OCI-LY3 (cell line): ENCODE results near the gene SYT3.
"Not testable (repeated sequence)": the region's sequence is repeated elsewhere in the genome, so short reads cannot be mapped to it uniquely, and the experiment has no call there.

Experiments used
- H2AFZ ChIP-seq: fragments of 200-600, 300-600 bp; shearing (Covaris generic); 2 replicates; pipeline ENCODE4 v1.6.0; 2014; ENCODE audit warnings: antibody characterized with exemption, low read depth, low read length
- H3K27ac ChIP-seq: fragments of 200-600, 300-600 bp; sonication (generic); 2 replicates; pipeline ENCODE4 v1.5.1; 2014; ENCODE audit warnings: mild to moderate bottlenecking, low read length, moderate library complexity, mixed read lengths
- H3K27me3 ChIP-seq: fragments of 200-600, 300-600 bp; sonication (generic); 2 replicates; pipeline ENCODE4 v1.6.1; 2014; ENCODE audit warnings: low read depth, low read length, mixed read lengths
- H3K36me3 ChIP-seq: fragments of 200-600, 300-600 bp; sonication (generic); replicated peaks from 2 replicates; pipeline ENCODE3; 2014; ENCODE audit warnings: low read depth, low read length, mixed read lengths
- H3K4me1 ChIP-seq: fragments of 300-600, 200-600 bp; sonication (generic); 2 replicates; pipeline ENCODE4 v1.6.1; 2014; ENCODE audit warnings: low read length, mixed read lengths
- H3K4me2 ChIP-seq: fragments of 200-600, 300-600 bp; sonication (generic); 2 replicates; pipeline ENCODE4 v1.6.1; 2014; ENCODE audit warnings: low read length, mixed read lengths
- H3K4me3 ChIP-seq: fragments of 300-600, 200-600 bp; sonication (generic); 2 replicates; pipeline ENCODE4 v1.5.1; 2014; ENCODE audit warnings: antibody characterized with exemption, mild to moderate bottlenecking, low read length, moderate library complexity
- H3K79me2 ChIP-seq: fragments of 300-600, 200-600 bp; shearing (Covaris generic); 2 replicates; pipeline ENCODE4 v1.6.1; 2014; ENCODE audit warnings: mild to moderate bottlenecking, low read length, mixed read lengths
- H3K9ac ChIP-seq: fragments of 300-600, 200-600 bp; shearing (Covaris generic); 2 replicates; pipeline ENCODE4 v1.6.0; 2014; ENCODE audit warnings: mild to moderate bottlenecking, low read length, moderate library complexity
- H3K9me3 ChIP-seq: fragments of 200-600, 300-600 bp; shearing (Covaris generic); 2 replicates; pipeline ENCODE4 v1.6.1; 2014; ENCODE audit warnings: low read length, mixed read lengths; ENCODE audit not compliant: insufficient read depth
- H4K20me1 ChIP-seq: fragments of 200-600, 300-600 bp; sonication (generic); 2 replicates; pipeline ENCODE4 v1.6.1; 2016; ENCODE audit warnings: low read length, mixed read lengths; ENCODE audit not compliant: insufficient read depth
- EZH2phosphoT487 ChIP-seq: fragments of 200-600 bp; shearing (Covaris generic); IDR thresholded peaks from 2 replicates; pipeline ENCODE4 v1.6.1; 2018; ENCODE audit warnings: antibody characterized with exemption, mixed run types, low read depth
- TF ChIP-seq, protein P1 (sequence below): fragments of 200-600, 300-600 bp; sonication (generic); IDR thresholded peaks from 2 replicates; pipeline ENCODE4 v1.5.1; 2014; ENCODE audit warnings: antibody characterized with exemption, low read length, low read depth

Gene SYT3

DNA sequence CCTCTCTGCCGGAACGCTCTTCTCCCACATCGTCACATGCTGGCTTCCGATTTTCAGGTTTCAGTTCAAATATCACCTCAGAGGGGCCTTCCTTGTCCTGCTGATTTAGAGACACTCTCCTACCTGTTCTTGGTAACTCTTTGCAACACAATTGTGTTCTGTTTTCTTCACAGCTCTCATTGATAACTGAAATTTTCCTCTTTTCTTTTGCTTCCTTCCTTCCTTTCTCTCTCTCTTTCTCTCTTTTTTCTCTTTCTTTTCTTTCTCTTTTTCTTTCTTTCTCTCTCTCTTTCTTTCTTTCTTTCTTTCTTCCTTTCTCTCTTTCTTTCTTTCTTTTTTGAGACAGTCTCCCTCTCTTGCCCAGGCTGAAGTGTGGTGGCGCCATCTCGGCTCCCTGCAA, 59.4 kb downstream of the SYT3 start:
- Histone ChIP-seq H3K4me3 (no peak overlapping the region), H3K4me1 (no peaks in the 10 kb centered on the region), H3K4me2 (no peak overlapping the region), H3K27ac (no peak overlapping the region), H3K9ac (no peak overlapping the region), H3K27me3 (0 out of 2 replicates have a peak, but pooled peaks cover 2% of the 10 kb centered on the region), H3K79me2 (no peaks in the 10 kb centered on the region), H3K9me3 (no peaks in the 10 kb centered on the region; the same call in 1 of the 2 replicates), H4K20me1 (no peaks in the 10 kb centered on the region), H3K36me3 (no peaks in the 10 kb centered on the region), H2AFZ (no peak overlapping the region)
- TF ChIP-seq, protein P1, sequence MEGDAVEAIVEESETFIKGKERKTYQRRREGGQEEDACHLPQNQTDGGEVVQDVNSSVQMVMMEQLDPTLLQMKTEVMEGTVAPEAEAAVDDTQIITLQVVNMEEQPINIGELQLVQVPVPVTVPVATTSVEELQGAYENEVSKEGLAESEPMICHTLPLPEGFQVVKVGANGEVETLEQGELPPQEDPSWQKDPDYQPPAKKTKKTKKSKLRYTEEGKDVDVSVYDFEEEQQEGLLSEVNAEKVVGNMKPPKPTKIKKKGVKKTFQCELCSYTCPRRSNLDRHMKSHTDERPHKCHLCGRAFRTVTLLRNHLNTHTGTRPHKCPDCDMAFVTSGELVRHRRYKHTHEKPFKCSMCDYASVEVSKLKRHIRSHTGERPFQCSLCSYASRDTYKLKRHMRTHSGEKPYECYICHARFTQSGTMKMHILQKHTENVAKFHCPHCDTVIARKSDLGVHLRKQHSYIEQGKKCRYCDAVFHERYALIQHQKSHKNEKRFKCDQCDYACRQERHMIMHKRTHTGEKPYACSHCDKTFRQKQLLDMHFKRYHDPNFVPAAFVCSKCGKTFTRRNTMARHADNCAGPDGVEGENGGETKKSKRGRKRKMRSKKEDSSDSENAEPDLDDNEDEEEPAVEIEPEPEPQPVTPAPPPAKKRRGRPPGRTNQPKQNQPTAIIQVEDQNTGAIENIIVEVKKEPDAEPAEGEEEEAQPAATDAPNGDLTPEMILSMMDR = no peak
- no peak for TF ChIP-seq EZH2phosphoT487

DNA sequence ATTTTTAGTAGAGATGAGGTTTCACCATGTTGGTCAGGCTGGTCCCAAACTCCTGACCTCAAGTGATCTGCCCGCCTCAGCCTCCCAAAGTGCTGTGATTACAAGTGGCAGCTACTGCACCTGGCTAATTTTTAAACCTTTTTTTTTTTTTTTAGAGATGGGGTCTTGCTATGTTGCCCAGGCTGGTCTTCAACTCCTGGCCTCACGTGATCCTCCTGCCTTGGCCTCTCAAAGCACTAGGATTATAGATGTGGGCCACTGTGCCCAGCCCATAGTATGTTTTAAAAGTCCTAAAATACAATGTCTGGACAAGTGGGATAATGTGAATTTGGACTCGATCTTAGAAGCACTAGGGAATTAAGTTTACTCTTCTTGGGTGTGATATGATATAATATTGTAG, 62.9 kb downstream of the SYT3 start:
- H3K4me2 ChIP-seq, H3K27me3 ChIP-seq, H3K27ac ChIP-seq, H3K9me3 ChIP-seq, H2AFZ ChIP-seq, H3K4me3 ChIP-seq, H3K9ac ChIP-seq, H3K4me1 ChIP-seq, H3K36me3 ChIP-seq, H4K20me1 ChIP-seq, H3K79me2 ChIP-seq: not testable (repeated sequence)

DNA sequence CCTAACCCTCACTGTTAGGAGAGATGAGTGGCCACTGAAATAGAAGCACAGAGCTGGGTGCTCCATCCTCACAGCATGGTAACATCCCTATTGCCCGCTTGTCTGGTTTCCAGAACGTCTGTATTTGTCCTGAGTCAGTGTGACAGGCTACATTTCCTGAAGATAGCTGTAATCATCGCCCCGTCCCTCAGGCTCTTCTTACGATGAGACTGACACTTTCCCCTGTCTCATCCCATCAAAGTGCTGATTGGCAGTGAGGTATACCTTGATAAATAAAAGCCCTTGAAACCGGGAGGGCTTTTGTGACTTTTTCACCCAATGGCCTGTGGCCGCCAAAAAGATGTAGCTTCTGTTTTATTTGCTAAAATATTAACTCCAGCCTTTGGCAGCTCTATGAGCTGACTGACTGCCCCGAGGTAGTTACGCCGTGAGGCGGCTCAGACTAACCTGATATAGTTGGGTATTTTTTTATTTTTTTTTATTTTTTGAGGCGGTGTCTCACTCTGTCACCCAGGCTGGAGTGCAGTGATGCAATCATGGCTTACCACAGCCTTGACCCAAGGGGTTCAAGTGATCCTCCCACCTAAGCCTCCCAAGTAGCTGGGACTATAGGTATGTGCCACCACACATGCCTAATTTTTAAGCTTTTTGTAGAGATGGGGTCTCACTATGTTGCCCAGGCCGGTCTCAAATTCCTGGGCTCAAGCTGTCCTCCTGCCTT, 65.8 kb downstream of the SYT3 start:
- no peaks in the 10 kb centered on the region for H4K20me1 ChIP-seq
- H3K4me1 ChIP-seq = peaks cover 6% of the 10 kb centered on the region; the same call in 1 of the 2 replicates
- no peaks in the 10 kb centered on the region for H3K9me3 ChIP-seq
- H3K79me2 ChIP-seq = no peaks in the 10 kb centered on the region
- no peak overlapping the region for H3K4me3 ChIP-seq
- no peak overlapping the region for H3K4me2 ChIP-seq
- H2AFZ ChIP-seq = no peak overlapping the region
- TF ChIP-seq, protein P1 = no peak
- no peak for TF ChIP-seq EZH2phosphoT487
- H3K36me3 ChIP-seq = no peaks in the 10 kb centered on the region
- 0 out of 2 replicates have a peak, but pooled peaks cover 8% of the 10 kb centered on the region for H3K27me3 ChIP-seq
- no peak overlapping the region for H3K9ac ChIP-seq
- no peak overlapping the region for H3K27ac ChIP-seq
